GM19372 (cell line): Measurements from ENCODE around the gene PRKCA.

Experiments
- ATAC-seq: cut with Tn5 transposase; IDR thresholded peaks from one replicate; pipeline ENCODE4 v1.9.1; 2021; ENCODE audit warnings: mild to moderate bottlenecking, low read depth, moderate library complexity; ENCODE audit not compliant: unreplicated experiment

PRKCA gene

GRCh38 chr17:66527335-66527734 is 224.9 kb downstream of the PRKCA start:
- no peak for ATAC-seq

GRCh38 chr17:66531851-66532295 is 229.5 kb downstream of the PRKCA start:
- ATAC-seq, result no peak

DNA sequence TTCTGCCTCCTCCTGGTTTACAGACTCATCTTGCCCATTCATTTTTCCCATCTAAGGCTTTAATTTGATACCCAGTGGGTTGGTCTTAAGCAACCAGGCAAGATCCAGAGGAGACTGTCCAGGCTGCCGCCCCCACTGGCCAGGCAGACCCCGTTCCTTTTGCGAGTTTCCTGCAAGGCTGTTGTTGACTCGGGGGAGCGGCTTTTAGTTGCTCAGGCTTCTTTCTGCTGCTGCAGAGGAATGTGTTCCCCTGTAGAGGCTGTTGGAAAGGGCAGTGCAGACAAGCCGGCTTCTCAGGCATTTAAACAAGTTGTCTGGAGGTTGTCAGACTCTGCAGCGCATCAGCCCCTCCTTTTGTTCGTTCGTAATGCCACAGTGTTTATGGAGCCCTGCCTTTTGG is 231.2 kb downstream of the PRKCA start:
- no peak for ATAC-seq

- no peak for ATAC-seq
These were observed 231.6 kb downstream of the PRKCA start for GRCh38 chr17:66533986-66534385.

GRCh38 chr17:66535611-66536010 is 233.2 kb downstream of the PRKCA start:
- ATAC-seq, result no peak

- ATAC-seq, result no peak
These were observed 235.1 kb downstream of the PRKCA start for GRCh38 chr17:66537502-66537901.

DNA sequence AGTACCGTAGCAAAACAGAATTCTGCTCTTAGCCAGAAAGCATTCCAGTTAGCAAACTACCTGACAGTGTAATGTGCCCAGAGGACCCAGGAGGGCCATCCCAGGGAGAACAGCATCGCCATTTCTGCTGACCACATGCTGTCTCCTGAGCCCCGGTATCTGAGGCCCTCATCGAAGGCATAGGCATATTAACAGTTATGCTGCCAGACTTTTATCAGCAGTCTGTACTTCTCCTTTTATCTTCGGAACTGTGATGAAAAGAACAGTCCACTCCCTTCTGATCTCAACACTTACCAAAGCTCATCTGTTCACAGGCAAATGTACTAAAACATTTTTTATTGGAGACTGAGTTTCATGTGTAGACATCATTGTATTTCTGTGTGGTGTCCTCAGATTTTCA is 236.4 kb downstream of the PRKCA start:
- no peak for ATAC-seq

DNA sequence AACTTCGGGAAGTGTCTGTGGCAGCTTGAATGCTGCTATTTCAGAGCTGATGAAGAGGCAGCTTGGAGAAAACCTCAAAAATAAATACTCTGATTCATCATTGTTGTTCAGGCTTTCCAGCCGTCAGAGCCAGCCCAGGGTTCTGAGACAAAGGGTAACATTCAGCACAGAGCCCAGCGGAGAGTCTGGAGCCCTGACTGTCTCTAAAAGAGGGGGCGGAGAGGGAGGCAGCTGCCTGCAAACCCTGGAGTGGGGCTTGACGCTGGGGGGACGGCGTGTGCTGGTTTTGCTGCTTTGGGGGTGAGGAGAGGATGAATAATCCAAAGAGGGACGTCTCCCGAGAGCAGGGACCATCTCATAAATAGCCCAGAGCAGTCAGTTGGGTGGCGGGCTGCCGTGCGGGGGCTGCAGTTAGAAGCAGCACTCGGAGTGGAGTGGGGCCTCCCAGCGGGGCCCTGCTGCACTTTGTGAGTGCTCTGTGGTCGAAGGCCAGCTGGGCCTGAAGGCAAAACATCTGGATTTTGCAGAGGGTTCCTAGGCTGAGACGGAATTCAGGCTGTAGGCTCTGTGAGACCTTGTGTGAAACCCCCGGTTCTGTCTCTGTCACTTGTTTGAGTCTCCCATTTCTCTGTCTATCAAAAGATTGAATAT is 237.8 kb downstream of the PRKCA start:
- no peak for ATAC-seq

GRCh38 chr17:66541461-66542128 is 239.2 kb downstream of the PRKCA start:
- ATAC-seq, result peak; percentile 62

DNA sequence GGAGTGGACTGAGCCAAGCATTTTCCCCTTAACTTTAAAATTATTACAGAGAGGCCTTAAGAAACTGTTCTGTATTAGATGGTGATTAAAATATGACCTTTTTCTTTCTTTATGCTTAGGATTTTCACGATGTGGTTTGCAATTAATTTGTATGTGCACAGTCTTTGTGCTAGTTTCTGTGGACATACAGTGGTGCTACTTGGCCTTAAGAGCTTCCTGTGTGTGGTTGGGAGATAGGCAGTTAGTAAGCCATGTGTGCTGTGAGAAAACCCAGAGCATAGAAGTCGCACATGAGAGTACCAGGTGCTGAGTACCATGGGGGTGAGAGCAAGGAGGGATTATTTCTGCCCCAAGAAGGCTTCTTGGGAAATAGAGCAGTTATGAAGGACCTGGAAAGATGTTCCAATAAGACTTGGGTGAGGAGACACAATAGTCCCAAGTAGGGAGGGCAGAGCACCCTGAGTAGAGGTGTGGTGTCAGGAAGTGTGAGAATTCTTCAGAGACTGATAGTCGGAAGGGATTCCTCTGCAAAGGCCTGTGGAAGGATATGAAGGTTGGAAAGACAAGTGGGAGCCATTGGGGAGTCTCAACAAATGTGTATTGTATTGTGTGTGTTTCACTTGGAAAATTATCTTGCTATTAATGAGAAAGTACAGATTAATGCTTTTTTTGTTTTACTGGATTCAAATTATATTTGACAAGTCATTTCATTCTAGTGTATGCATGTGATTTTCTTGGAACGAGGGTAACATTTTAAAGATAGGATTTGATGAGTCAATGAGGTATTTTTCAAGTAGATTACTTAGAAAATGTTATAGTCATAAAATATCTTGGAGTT is 239.9 kb downstream of the PRKCA start:
- ATAC-seq, result peak; percentile 96

GRCh38 chr17:66542967-66543520 is 240.6 kb downstream of the PRKCA start:
- no peak for ATAC-seq

DNA sequence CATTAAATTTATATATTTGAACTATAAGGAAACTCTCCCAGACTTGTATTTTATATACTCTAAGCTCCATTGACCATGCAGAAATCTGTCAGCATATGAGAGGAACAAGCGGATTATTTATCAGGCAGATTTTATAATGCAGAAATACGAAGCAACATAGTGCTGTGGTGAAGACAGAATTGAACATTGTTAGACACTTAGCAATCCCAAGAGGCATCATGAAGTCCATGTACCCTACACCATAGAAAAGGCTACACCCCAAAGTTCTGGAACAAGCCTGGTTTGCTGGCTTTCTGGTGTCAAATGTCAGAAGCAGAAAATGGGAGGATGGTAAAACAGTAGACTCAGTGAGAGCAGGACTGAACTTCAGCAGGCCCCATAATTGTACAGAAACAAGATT is 241.1 kb downstream of the PRKCA start:
- no peak for ATAC-seq

GRCh38 chr17:66545918-66546317 is 243.5 kb downstream of the PRKCA start:
- no peak for ATAC-seq

DNA sequence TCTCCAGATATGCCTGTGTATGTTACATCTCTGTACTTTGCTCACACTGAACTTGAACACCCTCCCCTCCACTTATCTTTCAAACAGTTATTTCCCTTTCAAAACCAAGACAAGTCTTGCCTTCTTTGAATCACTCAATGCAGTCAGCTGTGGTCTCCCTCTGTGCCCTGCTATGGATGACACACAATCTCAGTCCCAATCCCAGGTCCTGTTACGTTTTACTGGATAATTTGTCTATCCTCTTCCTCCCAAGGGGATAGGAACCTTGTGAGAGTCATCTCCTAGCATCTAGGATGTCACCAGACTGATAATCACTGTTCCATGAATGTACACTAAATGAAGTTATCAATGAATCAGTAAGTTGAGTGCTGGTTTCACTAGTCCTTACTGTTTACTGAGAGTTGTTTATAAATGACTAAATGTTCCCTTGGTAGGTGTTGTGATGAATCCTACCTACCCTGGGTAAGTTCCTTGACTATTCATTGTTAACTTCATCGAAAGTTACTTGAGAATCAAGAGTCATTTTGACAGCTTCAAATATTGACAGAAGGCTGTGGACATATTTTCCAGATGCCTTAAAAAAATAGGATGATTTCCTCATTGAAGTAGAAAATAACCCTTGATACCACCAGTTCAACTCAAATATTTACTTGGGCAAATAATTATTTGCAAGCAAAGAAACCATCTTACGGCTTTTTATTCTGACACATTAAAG is 244.9 kb downstream of the PRKCA start:
- no peak for ATAC-seq

- no peak for ATAC-seq
These were observed 245.7 kb downstream of the PRKCA start for GRCh38 chr17:66548158-66548557.

- ATAC-seq, result no peak
These were observed 246.4 kb downstream of the PRKCA start for GRCh38 chr17:66548659-66549310.

DNA sequence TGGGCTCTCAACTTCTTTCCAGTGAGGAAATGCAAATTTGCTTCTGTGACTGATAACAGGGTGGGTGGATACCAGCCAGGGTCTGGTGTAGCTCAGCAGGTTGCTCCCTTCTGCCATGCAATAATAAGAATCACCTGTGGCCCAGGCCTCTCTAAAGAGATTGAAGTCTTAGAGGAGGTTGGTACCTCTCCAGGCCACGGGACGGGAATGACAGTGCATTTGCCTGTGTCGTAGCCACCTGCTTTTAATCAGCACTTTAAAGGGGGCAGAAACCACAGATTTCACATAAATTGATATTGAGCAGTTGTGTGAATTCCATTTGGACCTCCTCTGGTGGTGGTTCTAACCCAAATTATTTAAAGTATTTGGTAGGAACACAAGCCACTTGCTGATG is 246.9 kb downstream of the PRKCA start:
- no peak for ATAC-seq

DNA sequence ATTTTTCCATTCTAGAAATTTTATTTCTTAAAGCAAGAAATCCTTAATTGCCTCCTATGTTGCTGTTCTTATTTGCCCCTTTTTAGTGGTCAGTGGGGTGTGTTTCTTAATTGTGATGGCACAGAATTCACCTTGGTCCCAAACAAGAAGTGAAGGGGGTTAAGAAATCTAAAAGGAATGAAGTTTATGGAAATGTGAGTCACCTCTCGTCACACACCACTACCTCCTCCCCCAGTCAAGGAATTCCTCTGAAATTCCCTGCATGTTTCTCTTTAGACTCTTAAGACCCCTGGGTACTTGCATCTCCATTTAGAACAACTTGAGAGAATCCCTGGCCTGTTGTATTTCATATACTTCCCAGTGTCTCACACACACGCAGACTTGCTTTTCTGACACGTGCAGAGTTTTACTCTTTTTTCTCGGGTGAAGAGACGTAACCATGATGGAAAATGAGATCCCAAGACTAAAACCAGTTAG is 247.4 kb downstream of the PRKCA start:
- ATAC-seq, result no peak

- ATAC-seq, result no peak
These were observed 249.4 kb downstream of the PRKCA start for GRCh38 chr17:66551839-66552238.

DNA sequence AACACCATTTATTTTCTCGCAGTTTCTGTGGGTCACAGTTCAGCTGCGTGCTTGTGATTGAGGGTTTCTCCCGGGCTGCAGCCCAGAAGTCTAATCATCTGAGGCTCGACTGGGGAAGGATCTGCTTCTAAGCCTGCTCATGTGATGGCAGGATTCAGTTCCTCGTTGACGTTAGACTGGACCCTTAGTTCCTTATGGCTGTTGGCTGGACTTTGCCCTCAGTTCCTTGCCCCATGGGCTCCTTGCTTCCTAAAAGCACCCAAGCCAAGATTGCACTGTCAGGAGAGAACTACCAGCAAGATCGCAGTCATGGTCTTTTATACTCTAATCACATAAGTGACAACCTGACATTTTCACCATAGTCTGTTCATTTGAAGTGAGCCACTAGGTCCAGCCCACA is 250.0 kb downstream of the PRKCA start:
- no peak for ATAC-seq
